Neural cell (in vitro differentiated cells): ENCODE measurements around the gene GPBAR1. TPM values are rescaled to one million over a fixed set of nuclear protein-coding genes. Genes with fewer than 3 reads are reported as not detected.

ENCODE experiments used
- H2AFZ ChIP-seq: fragments of 200-600, 300-800 bp; sonication (generic), shearing (Covaris generic); 2 replicates; pipeline ENCODE4 v1.6.0; 2014; ENCODE audit warnings: low read depth, mild to moderate bottlenecking, antibody characterized with exemption, low read length, moderate library complexity
- H3F3A ChIP-seq: fragments of 200-600 bp; shearing (Covaris generic); 2 replicates; pipeline ENCODE4 v1.6.1; 2016; ENCODE audit warnings: mild to moderate bottlenecking, moderate library complexity, mixed read lengths, antibody characterized with exemption, low read length; ENCODE audit not compliant: insufficient read depth, poor library complexity, severe bottlenecking
- H3K27ac ChIP-seq: fragments of 200-600, 300-800 bp; sonication (generic), shearing (Covaris generic); 2 replicates; pipeline ENCODE4 v1.5.1; 2014; ENCODE audit warnings: mild to moderate bottlenecking, low read length, moderate library complexity
- H3K27me3 ChIP-seq: fragments of 300-800, 200-600 bp; sonication (generic), shearing (Covaris generic); 2 replicates; pipeline ENCODE4 v1.6.0; 2014; ENCODE audit warnings: mild to moderate bottlenecking, low read depth, low read length, moderate library complexity; ENCODE audit not compliant: insufficient read depth
- H3K36me3 ChIP-seq: fragments of 300-800, 200-600 bp; sonication (generic), shearing (Covaris generic); 2 replicates; pipeline ENCODE4 v1.5.1; 2014; ENCODE audit warnings: mild to moderate bottlenecking, antibody characterized with exemption, low read length, moderate library complexity; ENCODE audit not compliant: insufficient read depth
- H3K4me2 ChIP-seq: fragments of 300-800, 200-600 bp; sonication (generic), shearing (Covaris generic); 2 replicates; pipeline ENCODE4 v1.6.0; 2014; ENCODE audit warnings: mild to moderate bottlenecking, low read length
- H3K4me3 ChIP-seq: fragments of 300-800, 200-600 bp; sonication (generic), shearing (Covaris generic); 2 replicates; pipeline ENCODE4 v1.5.1; 2014; ENCODE audit warnings: mild to moderate bottlenecking, low read length, moderate library complexity
- H3K79me2 ChIP-seq: fragments of 200-600 bp; shearing (Covaris generic); replicated peaks from 2 replicates; pipeline ENCODE4 v1.6.0; 2014; ENCODE audit warnings: mild to moderate bottlenecking, low read length, moderate library complexity; ENCODE audit not compliant: insufficient read depth
- H3K9ac ChIP-seq: fragments of 300-800, 200-600 bp; sonication (generic), shearing (Covaris generic); 2 replicates; pipeline ENCODE4 v1.6.1; 2016; ENCODE audit warnings: mild to moderate bottlenecking, low read length, mixed read lengths
- H3K9me2 ChIP-seq: fragments of 200-600 bp; shearing (Covaris generic); 2 replicates; pipeline ENCODE4 v1.6.1; 2016; ENCODE audit warnings: mild to moderate bottlenecking, low read length, mixed read lengths; ENCODE audit not compliant: insufficient read depth
- H3K9me3 ChIP-seq: fragments of 200-600, 300-800 bp; sonication (generic), shearing (Covaris generic); 2 replicates; pipeline ENCODE4 v1.6.1; 2016; ENCODE audit warnings: mild to moderate bottlenecking, mixed run types, low read length, moderate library complexity, mixed read lengths
- H4K20me1 ChIP-seq: fragments of 200-600 bp; shearing (Covaris generic); 2 replicates; pipeline ENCODE4 v1.6.1; 2016; ENCODE audit warnings: mild to moderate bottlenecking, mixed run types; ENCODE audit not compliant: insufficient read depth
- CTCF ChIP-seq: fragments of 450-650 bp; IDR thresholded peaks from 2 replicates; pipeline ENCODE4 v1.5.1; 2014; ENCODE audit warnings: antibody characterized with exemption, mild to moderate bottlenecking, moderate library complexity; ENCODE audit not compliant: poor library complexity, severe bottlenecking
- EP300 ChIP-seq: fragments of 450-650 bp; conservative IDR thresholded peaks from 2 replicates; pipeline ENCODE4 v1.6.1; 2014; ENCODE audit warnings: antibody characterized with exemption, mild to moderate bottlenecking, moderate library complexity; ENCODE audit not compliant: poor library complexity, severe bottlenecking
- EZH2 ChIP-seq: fragments of 200-600, 300-800 bp; shearing (Covaris generic), sonication (generic); IDR thresholded peaks from 2 replicates; pipeline ENCODE4 v1.6.1; 2014; ENCODE audit warnings: antibody characterized with exemption, low read length, borderline replicate concordance, mild to moderate bottlenecking; ENCODE audit not compliant: insufficient read depth, poor library complexity, severe bottlenecking
- MXI1 ChIP-seq: fragments of 450-650 bp; conservative IDR thresholded peaks from 2 replicates; pipeline ENCODE4 v1.6.1; 2014; ENCODE audit warnings: antibody characterized with exemption, mild to moderate bottlenecking; ENCODE audit not compliant: poor library complexity, severe bottlenecking
- POLR2AphosphoS5 ChIP-seq: IDR thresholded peaks from 2 replicates; pipeline ENCODE4 v1.6.1; 2012
- RAD21 ChIP-seq: fragments of 450-650 bp; conservative IDR thresholded peaks from 2 replicates; pipeline ENCODE4 v1.6.1; 2014; ENCODE audit warnings: antibody characterized with exemption, mild to moderate bottlenecking, moderate library complexity
- REST ChIP-seq: IDR thresholded peaks from 2 replicates; pipeline ENCODE4 v1.6.1; 2012; ENCODE audit warnings: borderline replicate concordance
- SMC3 ChIP-seq: fragments of 450-650 bp; conservative IDR thresholded peaks from 2 replicates; pipeline ENCODE4 v1.6.1; 2014; ENCODE audit warnings: antibody characterized with exemption, mild to moderate bottlenecking, moderate library complexity; ENCODE audit not compliant: poor library complexity
- TAF1 ChIP-seq: IDR thresholded peaks from 2 replicates; pipeline ENCODE4 v1.6.1; 2012; ENCODE audit warnings: low read depth
- polyA plus RNA-seq: library from polyadenylated mRNA; depleted of rRNA; stranded (reverse); fragments of >200 nt; gene quantifications from 2 replicates; pipeline ENCODE4 v1.2.3, GENCODE V29; 2014

GPBAR1 gene
- polyA plus RNA-seq, 1 donor from 2014 or later = not detected

- Histone ChIP-seq H3K4me2 (no peak overlapping the region), H2AFZ (no peak overlapping the region), H3F3A (no peaks in the 10 kb centered on the region), H3K27ac (no peak overlapping the region), H3K9me3 (no peaks in the 10 kb centered on the region), H3K79me2 (no peaks in the 10 kb centered on the region), H4K20me1 (no peaks in the 10 kb centered on the region), H3K4me3 (no peak overlapping the region), H3K27me3 (no peaks in the 10 kb centered on the region), H3K36me3 (no peaks in the 10 kb centered on the region), H3K9me2 (no peaks in the 10 kb centered on the region), H3K9ac (no peak overlapping the region)
- TF ChIP-seq MXI1 (no peak), RAD21 (no peak)
Measured at GRCh38 chr2:218276986-218277755, 16.4 kb downstream of the GPBAR1 start.

GRCh38 chr2:218277921-218278320 is 17.1 kb downstream of the GPBAR1 start:
- H3K27me3 ChIP-seq = no peaks in the 10 kb centered on the region
- H4K20me1 ChIP-seq = no peaks in the 10 kb centered on the region
- H3K27ac ChIP-seq = no peak overlapping the region
- no peak overlapping the region for H3K9ac ChIP-seq
- no peak overlapping the region for H3K4me3 ChIP-seq
- no peaks in the 10 kb centered on the region for H3K36me3 ChIP-seq
- H3F3A ChIP-seq = no peaks in the 10 kb centered on the region
- H3K9me3 ChIP-seq = no peaks in the 10 kb centered on the region
- H3K9me2 ChIP-seq = no peaks in the 10 kb centered on the region
- H3K79me2 ChIP-seq = no peaks in the 10 kb centered on the region
- no peak overlapping the region for H2AFZ ChIP-seq
- no peak for TF ChIP-seq REST
- TF ChIP-seq EP300 = no peak
- TF ChIP-seq SMC3 = no peak
- no peak for TF ChIP-seq CTCF
- TF ChIP-seq RAD21 = no peak
- TF ChIP-seq POLR2AphosphoS5 = no peak
- TF ChIP-seq MXI1 = no peak
- no peak for TF ChIP-seq EZH2
- no peak for TF ChIP-seq TAF1
- H3K4me2 ChIP-seq = no peak overlapping the region
